Stromal cell of bone marrow (primary cell): ENCODE data around the gene CFHR4.
A peak's percentile ranks its signal among the peaks of the same experiment; 100 is the strongest.
"Not testable (repeated sequence)": the region's sequence is repeated elsewhere in the genome, so short reads cannot be mapped to it uniquely, and the experiment has no call there.

Experiments
- DNase-seq: peaks from one replicate; pipeline ENCODE4 v3.0.0-alpha.2; 2012; ENCODE audit warnings: low read depth

The CFHR4 gene

GRCh38 chr1:196941474-196941873 lies 53.6 kb downstream of the CFHR4 start:
- DNase-seq: not testable (repeated sequence)

GRCh38 chr1:196943568-196943967 lies 55.7 kb downstream of the CFHR4 start, which contains the start of gene CFHR2:
TSS of gene CFHR2 (plus strand) at chr1:196943738. CDS start at chr1:196943881, 143 bp downstream.
- not testable (repeated sequence) for DNase-seq

- peak; percentile 36 for DNase-seq
Observed at GRCh38 chr1:196951711-196952394, 64.0 kb downstream of the CFHR4 start.

GRCh38 chr1:196954778-196955177 lies 66.9 kb downstream of the CFHR4 start:
- DNase-seq: no peak

GRCh38 chr1:196955926-196956325 lies 68.1 kb downstream of the CFHR4 start:
- DNase-seq: no peak

- DNase-seq: no peak
Observed at GRCh38 chr1:196960854-196961253, 73.0 kb downstream of the CFHR4 start.
